ENCODE measurements around the gene RSPRY1. TPM values are rescaled to one million over a fixed set of nuclear protein-coding genes. Genes with fewer than 3 reads are reported as not detected.
"Not testable (repeated sequence)": the region's sequence is repeated elsewhere in the genome, so short reads cannot be mapped to it uniquely, and the experiment has no call there.

The RSPRY1 gene
- total and polyA plus RNA-seq, 2 of the 4 experiments (the other 2 are of a cell fraction): 25.2 to 62.2 TPM

- H3K18ac ChIP-seq (ENCODE audit: low read depth, low read length); H2BK5ac ChIP-seq (ENCODE audit: low read depth, low read length, poor library complexity, severe bottlenecking); intact Hi-C loops (cut with micrococcal nuclease); H3K4me3 ChIP-seq (ENCODE audit: insufficient read depth, low read depth, low read length); H2BK20ac ChIP-seq (ENCODE audit: low read depth, low read length); H4K91ac ChIP-seq (ENCODE audit: insufficient read depth, low read depth, low read length); H3K4ac ChIP-seq (ENCODE audit: low read depth, low read length); in situ Hi-C loops (cut with MboI; ENCODE audit: low sequenced_read_pairs); H2AK5ac ChIP-seq (ENCODE audit: low read depth, low read length); H3K4me2 ChIP-seq (ENCODE audit: low read depth, low read length); H3K9me3 ChIP-seq (ENCODE audit: control insufficient read depth, insufficient read depth, low read length); POLR2A ChIA-PET (ENCODE audit: unreplicated experiment); CTCF ChIA-PET; ATAC-seq (ENCODE audit: low read depth); dilution Hi-C loops (cut with HindIII; ENCODE audit: low sequenced_read_pairs, unreplicated experiment); DNase-seq; H3K79me1 ChIP-seq (ENCODE audit: low read depth in 1 of 2, low read length in 2 of 2); H2BK15ac ChIP-seq (ENCODE audit: low read depth, low read length); H3K56ac ChIP-seq (ENCODE audit: extremely low read depth, insufficient read depth, low read length); H2AFZ ChIP-seq (replicated peaks; ENCODE audit: low read length, poor library complexity); H2BK120ac ChIP-seq (ENCODE audit: low read depth, low read length); H3K36me3 ChIP-seq (ENCODE audit: control insufficient read depth, insufficient read depth, low read length); H3K9ac ChIP-seq (ENCODE audit: low read depth, low read length); H4K8ac ChIP-seq (ENCODE audit: low read depth in 2 of 2, low read length in 2 of 2); BruUV-seq (replicated peaks); H3K9me1 ChIP-seq (ENCODE audit: insufficient read depth, low read length); H4K5ac ChIP-seq (ENCODE audit: low read depth, low read length); H3K14ac ChIP-seq (replicated peaks; ENCODE audit: low read depth, low read length); H4K20me1 ChIP-seq (ENCODE audit: insufficient read depth, low read length); H3K27ac ChIP-seq (ENCODE audit: insufficient read depth, low read length); H3K23ac ChIP-seq (ENCODE audit: low read depth, low read length); H2AK9ac ChIP-seq (replicated peaks; ENCODE audit: low read depth, low read length, poor library complexity); H3K4me1 ChIP-seq (ENCODE audit: control insufficient read depth, insufficient read depth, low read length): not testable (repeated sequence)
- peaks cover 18% of the 10 kb centered on the region for H3K27me3 ChIP-seq (ENCODE audit: control insufficient read depth, insufficient read depth, low read length)
- no CpG with 5 or more reads among the region's 5 CpGs for WGBS, 2 experiments (ENCODE audit: extremely low coverage in 2 of 2, insufficient read length in 1 of 2)
These were observed 89.8 kb downstream of the RSPRY1 start for GRCh38 chr16:57275946-57276345.
